ENCODE results near the gene VPS13C.

GRCh38 chr15:61890106-61890505 is 170.1 kb downstream of the VPS13C start:
- TF ChIP-seq ZNF274 (IDR thresholded peaks at IDR 0.05; ENCODE audit: low read depth, low read length) (no peak), YY1 (IDR thresholded peaks at IDR 0.05; ENCODE audit: insufficient read depth, insufficient read length) (no peak)

Data from NT2/D1 (cell line).